ENCODE results near the gene WIPI1. TPM values are rescaled to one million over a fixed set of nuclear protein-coding genes. Genes with fewer than 3 reads are reported as not detected.

The WIPI1 gene
- total and polyA plus RNA-seq, 2 of the 13 experiments (the other 11 are each of a cell fraction or from before 2014, with no cell fraction given): 29.4 to 141 TPM

- TF ChIP-seq PCBP2 (optimal IDR thresholded peaks at IDR 0.05; ENCODE audit: low read depth, low read length, poor library complexity, severe bottlenecking): no peak
- TF ChIP-seq RXRB (CRISPR knock-in tag; IDR thresholded peaks at IDR 0.05; ENCODE audit: borderline replicate concordance): peak; percentile 84
- peak; percentile 65; the same call in 1 of the 2 replicates for TF ChIP-seq ZSCAN9 (CRISPR knock-in tag; IDR thresholded peaks at IDR 0.05; ENCODE audit: borderline replicate concordance)
- no peak for TF ChIP-seq CENPT (CRISPR knock-in tag; IDR thresholded peaks at IDR 0.05; ENCODE audit: low read depth)
- TF ChIP-seq NBN (conservative IDR thresholded peaks at IDR 0.05): no peak
- TF ChIP-seq MED1 (CRISPR knock-in tag; IDR thresholded peaks at IDR 0.05): peak; percentile 69; the same call in 1 of the 2 replicates
- TF ChIP-seq ZNF33B (CRISPR knock-in tag; IDR thresholded peaks at IDR 0.05): 0 out of 2 replicates have a peak, but pooled peaks have one; percentile 67
- TF ChIP-seq ZNF768 (CRISPR knock-in tag; IDR thresholded peaks at IDR 0.05): 0 out of 2 replicates have a peak, but pooled peaks have one; percentile 19
- no peak for TF ChIP-seq ZNF691 (CRISPR knock-in tag; IDR thresholded peaks at IDR 0.05; ENCODE audit: borderline replicate concordance, low read depth)
- no peak for TF ChIP-seq MTA1 (CRISPR knock-in tag; IDR thresholded peaks at IDR 0.05; ENCODE audit: borderline replicate concordance)
- 0 out of 2 replicates have a peak, but pooled peaks have one; percentile 67 for TF ChIP-seq XBP1 (CRISPR knock-in tag; IDR thresholded peaks at IDR 0.05)
- 0 out of 2 replicates have a peak, but pooled peaks have one; percentile 72 for TF ChIP-seq SNAPC4 (CRISPR knock-in tag; IDR thresholded peaks at IDR 0.05)
- no peak for TF ChIP-seq RERE (CRISPR knock-in tag; IDR thresholded peaks at IDR 0.05; ENCODE audit: low read depth)
- peak; percentile 81; the same call in 1 of the 2 replicates for TF ChIP-seq MYPOP (CRISPR knock-in tag; IDR thresholded peaks at IDR 0.05)
- no peak for TF ChIP-seq SNAPC5 (CRISPR knock-in tag; IDR thresholded peaks at IDR 0.05; ENCODE audit: borderline replicate concordance)
- peak; percentile 78; the same call in 1 of the 2 replicates for TF ChIP-seq ZNF557 (CRISPR knock-in tag; IDR thresholded peaks at IDR 0.05)
Observed at GRCh38 chr17:68457539-68458259, 403 bp upstream of the WIPI1 start (continued).

Data from HepG2 (cell line).